Amniotic epithelial cell (primary cell): Measurements from ENCODE around the gene HSPA8.
A peak's percentile ranks its signal among the peaks of the same experiment; 100 is the strongest.
"Not testable (repeated sequence)": the region's sequence is repeated elsewhere in the genome, so short reads cannot be mapped to it uniquely, and the experiment has no call there.

ENCODE experiments used
- DNase-seq: peaks from one replicate; pipeline ENCODE4 v3.0.0-alpha.2; 2010; ENCODE audit warnings: low read depth

HSPA8 gene

DNA sequence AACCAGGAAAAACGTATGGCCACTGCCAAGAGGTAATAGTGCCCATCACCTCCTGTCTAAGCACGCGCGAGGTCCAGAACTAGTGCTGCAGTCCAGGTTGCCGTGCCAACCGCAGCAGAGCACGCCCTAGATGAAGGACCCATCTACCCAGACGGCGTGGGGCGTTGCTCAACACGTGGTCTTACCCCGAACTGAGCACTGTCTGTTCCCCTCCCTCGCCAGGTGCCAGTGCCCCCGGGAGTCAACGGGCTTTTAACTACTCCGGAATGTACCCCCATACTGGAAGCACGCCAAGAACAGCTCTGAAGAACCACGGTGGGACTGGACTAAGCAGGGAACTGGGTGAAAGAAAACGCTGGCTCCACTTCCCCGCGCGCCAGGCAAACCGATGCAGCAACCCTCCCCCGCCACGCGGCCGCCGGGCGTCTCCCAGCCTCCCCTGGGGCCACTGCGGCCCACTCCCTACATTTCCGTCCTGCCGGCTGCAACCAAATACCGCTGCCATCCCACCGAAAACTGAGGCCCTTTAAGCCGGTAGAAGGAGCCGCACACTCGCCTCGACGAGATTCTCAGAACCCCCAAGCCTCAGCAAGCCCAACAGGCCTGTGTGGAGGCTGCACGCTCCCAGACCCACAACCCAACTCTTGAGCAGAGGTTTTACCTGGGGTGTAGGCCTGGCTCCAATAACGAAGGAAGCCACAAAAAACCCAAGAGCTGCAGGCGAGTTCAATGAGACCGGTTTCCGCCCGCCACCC lies at the start of gene HSPA8:
Gene HSPA8, minus strand, starts transcription at position 734 of the 755 bp plus-strand sequence. CDS start 812 bp downstream, outside the sequence.
- DNase-seq = peak; percentile 68

DNA sequence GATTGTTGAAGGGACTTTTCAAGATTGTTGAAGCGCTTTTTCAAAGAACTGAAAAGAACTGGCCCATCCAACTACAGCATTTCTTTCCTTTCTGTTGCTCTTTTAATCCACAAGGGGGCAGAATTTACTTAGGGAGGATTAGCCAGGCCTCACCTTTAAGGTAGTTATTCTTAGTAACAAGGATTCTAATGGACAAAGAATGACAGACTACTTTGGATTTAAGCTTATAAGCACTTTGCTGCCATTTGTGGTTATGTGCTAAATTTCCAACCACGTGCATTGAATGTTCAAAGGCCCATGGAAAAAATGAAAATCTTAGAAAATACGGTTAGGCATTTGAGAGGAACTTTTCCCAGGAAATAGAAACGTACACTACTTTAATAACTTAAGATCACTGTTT lies 49.5 kb upstream of the HSPA8 start:
- DNase-seq = peak; percentile 70

DNA sequence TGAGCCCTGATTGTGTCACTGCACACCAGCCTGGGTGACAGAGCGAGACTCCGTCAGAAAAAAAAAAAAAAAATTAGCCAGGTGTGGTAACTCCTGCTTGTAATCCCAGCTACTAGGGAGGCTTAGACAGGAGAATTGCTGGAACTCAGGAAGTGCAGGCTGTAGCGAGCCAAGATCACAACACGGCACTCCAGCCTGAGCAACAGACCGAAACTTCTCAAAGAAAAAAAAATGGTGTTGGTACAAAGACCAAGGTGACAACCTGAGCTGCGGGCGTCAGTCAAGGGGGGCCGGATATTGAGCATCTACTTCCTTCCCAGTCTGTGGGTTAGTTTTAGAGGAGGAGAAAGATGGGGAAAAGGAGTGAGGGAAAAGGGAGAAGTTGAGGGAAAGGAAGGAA lies 48.5 kb upstream of the HSPA8 start:
- no peak for DNase-seq

DNA sequence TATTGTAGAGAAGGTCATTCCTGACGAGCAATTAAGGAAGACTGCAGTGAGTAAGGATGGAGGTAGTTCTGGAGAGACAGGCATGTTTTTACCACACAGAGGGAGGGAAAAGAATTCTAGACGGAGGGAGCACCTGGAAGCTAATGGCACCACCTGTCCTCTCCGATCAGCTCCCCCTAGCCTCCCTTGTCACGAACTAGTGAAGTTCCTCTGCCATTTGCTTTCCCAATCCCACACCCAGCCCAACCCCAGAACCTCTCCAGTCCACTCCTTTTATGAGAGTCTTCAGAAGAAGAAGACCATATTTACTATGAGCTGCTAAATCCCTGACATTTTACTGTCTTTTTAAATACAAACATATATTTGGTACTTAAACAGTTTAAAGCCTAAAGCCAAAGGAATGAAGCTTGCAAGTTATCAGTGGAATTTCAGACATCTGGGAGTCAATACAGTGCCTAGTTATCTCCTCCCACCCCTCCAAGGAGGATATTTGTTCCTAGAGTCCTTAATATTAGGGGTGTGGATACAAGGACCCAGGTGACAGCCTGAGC lies 46.1 kb upstream of the HSPA8 start:
- DNase-seq = no peak

DNA sequence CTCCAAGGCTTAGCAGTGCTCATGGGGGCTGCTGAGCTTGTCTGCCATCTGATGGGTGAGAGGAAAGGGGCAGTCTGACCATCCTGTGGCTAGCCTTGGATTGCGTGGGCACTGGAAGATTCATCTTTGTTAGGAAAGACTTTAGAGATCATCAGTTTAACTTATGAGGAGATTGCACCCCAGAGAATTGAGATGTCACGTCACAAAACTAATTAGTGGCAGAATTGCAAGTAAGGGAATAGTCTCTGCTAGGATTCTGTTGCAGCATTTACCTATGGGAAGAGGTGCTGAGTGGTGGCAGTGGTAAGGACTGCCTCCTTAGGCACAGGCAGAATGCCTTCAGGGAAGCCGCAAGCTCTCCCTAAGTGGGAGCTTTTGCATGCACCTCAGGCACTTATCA lies 42.8 kb upstream of the HSPA8 start:
- DNase-seq = no peak

DNA sequence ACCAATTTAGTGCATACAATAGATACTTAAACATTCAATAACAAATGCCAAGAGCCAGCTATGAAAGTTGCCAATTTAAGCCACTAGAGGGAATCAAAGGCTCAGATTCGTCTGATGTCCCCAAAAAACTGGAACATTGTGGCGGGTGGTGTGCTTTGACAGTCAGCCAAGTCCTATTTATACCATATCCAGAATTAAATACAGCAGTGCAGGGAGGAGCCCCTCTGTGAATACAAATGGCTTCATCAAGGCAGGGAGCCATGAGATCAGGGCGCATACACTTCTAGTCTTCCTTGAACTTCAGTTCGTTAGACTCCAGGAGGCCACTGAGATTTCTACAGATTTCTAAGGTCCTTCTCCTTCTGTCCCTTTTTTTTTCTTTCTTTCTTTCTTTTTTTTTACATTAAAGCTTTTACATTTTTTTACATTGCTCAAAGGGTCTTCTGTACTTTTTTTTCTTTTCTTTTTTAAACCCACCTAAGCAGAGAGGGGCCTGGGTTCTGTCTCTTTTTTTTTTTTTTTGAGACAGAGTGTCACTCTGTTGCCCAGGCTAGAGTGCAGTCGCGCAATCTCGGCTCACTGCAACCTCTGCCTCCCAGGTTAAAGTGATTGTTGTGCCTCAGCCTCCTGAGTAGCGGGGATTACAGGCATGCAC lies 41.5 kb upstream of the HSPA8 start:
- DNase-seq = peak; percentile 41

DNA sequence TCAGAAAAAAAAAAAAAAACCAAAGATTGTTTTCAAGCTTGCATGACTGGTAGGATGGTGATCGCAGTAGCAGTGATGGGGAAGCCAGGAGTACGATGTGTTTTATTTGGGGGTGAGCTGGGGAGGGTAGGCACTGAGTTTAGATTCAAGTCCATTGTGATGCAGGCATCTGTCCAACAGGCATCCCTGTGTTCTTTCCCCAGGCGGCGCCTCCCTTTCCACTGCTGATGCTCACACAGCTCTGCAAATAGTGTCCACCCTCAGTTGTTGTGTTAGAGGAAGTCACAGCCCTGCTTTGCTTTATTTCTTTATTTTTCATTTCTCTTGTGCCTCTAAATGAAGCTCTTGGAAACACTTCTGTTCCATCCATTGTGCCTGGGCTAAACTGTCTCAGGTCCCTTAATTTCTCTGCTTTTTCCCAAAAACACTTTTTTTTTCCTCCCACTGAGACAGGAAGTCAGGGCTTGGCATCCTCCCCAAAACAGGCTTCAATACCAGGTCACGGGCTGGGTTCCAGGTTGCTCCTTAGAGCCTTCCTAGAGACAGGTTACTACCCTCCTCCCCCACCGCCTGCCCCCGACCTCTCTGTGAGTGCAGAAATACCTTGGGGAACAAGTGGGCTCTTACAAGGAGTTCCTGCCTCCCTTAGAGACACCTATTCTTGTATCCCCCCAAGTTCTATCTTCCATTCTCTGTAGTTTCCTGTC lies 38.6 kb upstream of the HSPA8 start:
- no peak for DNase-seq

DNA sequence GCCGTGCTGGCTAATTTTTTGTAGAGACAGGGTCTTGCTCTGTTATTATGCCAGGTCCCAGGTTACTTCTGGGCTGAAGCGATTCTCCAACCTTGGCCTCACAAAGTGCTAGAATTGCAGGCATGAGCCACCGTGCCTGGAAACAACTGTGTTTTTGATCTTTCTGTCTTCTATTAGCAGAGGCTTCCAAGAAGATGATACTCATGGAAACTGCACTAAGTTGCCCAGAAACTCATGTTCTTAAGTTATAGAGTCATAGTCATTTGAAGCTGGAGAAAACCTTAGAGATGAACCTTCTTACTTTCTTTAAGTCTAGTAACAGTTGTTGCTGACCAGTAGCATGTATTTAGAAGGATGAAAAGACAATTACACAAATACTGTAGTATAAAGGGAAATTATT lies 37.1 kb upstream of the HSPA8 start:
- no peak for DNase-seq

DNA sequence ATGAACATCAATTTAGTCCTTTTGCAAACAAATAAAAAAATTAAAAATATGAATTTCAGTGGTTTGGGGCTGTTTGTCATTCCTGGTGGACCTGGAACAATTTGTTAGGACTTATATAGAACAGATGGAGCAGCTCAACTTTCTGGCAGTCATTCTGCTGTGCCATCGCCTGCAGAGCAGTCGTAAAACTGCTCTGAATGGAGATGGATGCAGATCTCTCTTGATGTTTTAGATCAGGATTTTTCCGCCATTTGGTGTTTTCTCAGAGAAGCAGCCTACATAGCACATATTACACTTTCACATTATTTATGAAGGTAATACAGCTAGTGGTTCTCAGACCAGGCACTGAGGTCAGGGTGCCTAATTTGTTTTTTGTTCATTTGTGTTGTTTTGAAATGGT lies 31.8 kb upstream of the HSPA8 start:
- no peak for DNase-seq

DNA sequence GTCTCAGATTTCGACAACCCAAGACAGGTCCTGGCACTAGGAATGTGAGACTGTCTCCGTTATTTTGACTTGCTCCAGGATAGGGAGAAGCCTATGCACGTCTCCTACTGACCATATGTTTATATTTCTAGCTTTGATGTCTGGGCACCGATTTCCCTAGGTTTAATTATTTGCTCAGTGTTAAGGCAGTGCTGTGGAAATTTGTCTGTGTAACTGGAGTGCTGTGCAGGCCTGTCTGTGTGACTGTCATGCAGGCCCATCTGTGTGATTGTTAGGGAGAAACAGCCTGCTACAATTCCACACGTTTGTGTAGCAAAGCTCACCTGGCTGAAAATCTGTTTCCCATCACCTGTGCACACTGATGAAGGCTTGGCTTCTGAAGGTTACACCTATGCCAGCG lies 29.6 kb upstream of the HSPA8 start:
- DNase-seq = no peak

DNA sequence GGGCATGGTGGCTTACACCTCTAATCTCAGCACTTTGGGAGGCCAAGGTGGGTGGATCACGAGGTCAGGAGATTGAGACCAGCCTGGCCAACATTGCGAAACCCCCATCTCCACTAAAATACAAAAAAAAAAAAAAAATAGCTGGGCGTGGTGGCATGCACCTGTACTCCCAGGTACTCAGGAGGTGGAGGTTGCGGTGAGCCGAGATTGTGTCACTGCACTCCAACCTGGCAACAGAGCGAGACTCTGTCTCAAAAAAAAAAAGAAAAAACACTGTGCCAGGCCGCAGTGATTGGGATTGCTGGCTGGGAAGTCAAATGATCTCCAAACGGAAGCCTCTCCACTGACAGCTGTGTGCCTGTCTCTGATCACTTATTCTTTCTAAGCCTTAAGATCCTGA lies 28.2 kb upstream of the HSPA8 start:
- DNase-seq = not testable (repeated sequence)

DNA sequence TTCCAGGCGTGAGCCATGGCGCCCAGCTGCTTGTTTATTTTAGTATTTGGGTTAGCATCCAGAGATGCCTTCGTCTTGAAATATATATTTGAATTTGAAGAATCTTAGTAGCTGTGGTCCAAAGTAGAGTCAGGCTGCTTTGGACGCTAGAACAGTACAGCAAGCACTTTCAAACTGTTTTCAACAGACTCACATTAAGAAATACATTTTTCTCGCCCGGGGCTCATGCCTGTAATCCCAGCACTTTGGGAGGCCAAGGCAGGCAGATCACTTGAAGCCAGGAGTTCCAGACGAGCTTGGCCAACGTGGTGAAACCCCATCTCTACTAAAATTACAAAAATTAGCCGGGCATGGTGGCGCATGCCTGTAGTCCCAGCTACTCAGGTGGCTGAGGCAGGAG lies 27.0 kb upstream of the HSPA8 start:
- DNase-seq = not testable (repeated sequence)

DNA sequence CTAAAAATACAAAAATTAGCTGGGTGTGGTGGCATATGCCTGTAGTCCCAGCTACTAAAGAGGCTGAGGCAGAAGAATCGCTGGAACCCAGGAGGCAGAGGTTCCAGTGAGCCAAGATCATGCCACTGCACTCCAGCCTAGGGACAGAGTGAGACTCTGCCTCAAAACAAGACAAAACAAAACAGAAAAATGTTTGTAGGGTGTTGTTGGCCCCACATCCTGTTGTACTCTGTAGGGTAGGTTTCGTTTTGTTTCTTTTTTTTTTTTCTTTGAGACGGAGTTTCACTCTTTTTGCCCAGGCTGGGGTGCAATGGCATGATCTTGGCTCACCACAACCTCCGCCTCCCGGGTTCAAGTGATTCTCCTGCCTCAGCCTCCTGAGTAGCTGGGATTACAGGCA lies 25.7 kb upstream of the HSPA8 start:
- DNase-seq = not testable (repeated sequence)

DNA sequence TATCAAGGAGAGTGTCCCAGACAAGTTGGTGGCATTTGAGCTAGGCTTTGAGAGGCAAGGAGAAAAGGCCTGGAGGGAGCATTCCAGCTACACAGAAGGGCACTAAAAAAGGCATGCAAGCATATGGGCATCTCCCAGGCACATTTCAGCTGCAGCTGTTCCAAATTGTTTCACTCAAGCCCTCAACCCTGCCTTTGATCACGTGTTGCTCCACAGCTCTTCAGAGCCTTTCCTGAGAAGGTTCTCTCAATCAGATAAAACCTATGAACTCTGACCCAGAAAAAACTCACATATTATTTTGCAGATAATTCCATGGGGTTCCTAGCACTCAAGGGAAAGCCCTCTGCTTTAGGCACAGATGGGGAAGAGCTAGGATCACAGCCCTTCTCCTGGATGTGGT lies 24.4 kb upstream of the HSPA8 start:
- no peak for DNase-seq

DNA sequence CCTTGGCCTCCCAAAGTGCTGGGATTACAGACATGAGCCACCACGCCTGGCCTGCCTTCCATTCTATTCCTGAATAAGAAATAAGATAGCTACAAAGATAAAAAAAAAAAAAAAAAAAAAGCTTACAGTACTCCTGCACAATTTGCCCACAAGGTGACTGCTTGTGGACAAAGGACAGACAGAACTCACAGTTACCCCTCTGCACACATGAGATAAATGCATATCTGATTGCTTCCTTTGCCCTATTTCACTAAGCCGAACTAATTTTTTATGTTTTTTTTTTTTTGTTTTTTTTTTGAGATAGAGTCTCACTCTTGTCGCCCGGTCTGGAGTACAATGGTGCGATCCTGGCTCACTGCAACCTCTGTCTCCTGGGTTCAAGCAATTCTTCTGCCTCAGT lies 23.6 kb upstream of the HSPA8 start:
- no peak for DNase-seq

DNA sequence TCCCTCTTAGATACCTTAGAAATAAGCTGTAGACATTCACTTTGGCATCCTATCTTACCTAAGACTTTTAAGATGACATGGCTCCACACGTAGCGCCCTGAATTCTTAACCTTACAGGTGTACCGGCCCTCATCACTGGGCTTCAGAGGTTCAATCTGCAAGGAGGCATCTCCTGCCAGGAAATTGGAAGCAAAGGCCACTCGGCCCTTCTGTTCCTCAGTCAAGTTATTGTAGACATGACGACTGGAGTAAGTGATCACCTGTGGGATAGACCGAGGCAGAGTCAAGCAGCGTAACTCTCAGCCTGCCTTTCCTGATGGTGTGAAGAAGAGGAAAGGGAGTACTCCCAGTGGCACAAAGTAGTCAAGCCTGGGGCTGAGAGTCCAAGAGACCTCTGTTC lies 22.5 kb upstream of the HSPA8 start:
- no peak for DNase-seq

DNA sequence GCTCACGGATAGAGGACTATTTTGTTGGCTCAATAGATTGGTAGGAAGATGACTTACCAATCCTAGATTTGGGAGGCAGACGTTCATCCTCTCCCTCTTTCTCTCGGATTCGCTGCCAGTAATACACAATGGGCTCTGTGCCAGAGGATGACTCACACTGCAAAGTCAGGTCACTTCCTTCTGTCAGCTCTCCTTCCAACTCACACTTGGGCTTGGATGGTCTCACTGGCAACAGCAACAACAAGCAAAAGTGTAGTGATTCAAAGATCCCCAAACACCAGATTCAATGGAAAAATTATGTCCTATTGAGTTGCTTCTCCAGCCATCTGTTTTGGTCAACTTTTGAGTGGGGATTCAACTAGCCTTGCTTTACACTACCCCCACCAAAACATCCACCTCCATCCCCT lies 21.7 kb upstream of the HSPA8 start:
- DNase-seq = peak; percentile 92

DNA sequence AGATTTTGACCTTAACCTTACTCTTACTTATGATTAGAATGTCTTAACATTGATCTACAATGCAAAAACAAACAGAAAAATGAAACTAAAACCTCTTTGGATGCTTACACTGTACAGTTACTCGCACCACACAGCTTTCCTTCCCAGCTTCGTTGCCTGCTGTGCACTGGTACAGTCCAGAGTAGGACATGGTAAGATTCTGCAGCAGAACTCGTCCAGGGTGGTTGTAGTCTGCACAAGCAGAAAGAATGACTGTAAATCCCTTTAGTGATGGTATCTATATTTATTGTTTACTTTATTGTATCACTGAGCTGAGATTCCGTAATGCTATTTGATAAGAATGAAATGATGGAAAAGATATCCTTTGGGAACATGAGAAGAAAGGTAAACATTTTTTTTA lies 21.0 kb upstream of the HSPA8 start:
- no peak for DNase-seq

DNA sequence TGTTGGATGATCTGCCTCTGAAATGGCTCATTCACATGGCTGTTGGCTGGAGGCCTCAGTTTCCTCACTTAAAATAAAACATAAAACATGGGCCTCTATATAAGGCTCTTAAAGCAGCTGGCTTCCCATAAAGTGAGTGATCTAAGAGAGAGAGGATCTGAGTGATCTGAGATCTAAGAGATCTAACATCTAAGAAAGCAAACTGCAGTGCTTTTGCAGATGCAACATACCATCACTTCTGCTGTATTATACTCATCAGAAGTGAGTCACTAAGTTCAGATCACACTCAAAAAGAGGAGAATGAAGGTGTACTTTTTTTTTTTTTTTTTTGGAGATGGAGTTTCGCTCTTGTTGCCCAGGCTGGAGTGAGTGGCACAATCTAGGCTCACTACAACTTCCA lies 18.1 kb upstream of the HSPA8 start:
- DNase-seq = no peak

DNA sequence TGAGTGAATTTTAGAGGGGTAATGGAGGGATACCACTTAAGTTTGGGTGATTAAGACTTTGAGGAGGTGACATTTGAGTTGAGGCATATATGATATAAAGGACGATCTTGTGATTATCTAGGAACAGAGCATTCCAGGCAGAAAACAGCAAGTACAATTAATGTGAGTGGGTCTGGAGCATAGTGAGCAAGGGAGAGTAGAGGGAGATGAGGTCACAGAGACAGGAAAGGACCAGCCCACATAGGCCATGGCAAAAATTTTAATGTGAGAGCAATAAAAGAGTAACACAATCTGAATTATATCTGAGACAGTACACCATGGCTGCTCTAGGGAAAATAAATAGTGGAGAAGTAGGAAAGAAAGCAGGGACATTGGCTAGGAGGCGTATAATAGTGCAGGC lies 14.5 kb upstream of the HSPA8 start:
- DNase-seq = no peak

DNA sequence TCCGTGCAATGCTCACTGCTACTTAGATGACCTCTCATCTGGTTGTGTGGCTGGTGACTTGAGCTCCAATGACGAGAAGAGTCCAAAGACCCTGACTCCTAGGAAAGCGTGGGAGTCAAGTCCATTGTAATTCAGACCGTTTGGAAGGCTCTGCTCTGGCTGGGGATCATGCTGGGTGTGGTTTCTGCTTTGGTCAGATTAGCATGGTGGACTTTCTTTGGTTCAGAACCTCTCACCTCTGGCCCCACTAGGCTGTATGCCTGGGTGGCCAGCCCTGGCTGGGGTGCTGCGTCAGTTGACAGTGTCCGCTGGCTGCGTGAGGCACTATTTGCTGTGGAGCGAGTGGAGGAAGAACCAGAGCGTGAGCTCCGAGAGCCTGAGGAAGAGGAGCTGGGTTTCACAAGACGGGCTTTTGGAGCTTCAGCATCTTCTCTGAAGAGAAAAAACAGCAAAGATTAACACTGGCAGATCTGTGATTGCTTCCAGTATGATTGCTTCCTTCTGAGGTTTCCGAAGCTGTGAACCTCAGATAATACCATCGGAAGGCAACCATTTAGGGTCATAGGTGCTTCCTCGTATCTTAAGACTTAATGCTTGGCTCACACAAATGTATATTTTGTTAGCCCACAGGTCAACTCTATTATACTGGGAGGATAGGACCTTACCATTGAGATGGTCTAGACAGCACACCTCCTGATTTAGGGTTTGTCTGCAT lies 11.6 kb upstream of the HSPA8 start:
- DNase-seq = no peak

DNA sequence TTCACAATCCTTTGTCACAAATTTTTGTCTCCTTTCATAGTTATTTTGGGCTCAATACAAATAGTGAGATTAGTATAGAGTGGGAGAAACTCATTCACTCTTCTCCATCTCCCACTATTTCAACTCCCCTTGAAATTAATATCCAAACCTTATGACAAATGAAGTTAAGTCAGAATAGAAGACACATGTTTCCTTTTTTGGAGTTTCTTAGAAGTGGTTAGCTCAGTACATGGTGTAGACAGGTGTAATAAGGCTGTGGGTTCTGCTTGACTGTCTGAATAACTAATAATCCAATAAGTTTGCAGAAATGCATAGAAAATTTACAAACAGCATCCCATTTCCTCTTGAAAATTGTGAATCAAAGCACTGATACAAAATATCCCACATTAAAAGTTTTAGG lies 10.8 kb upstream of the HSPA8 start:
- no peak for DNase-seq
